Spinal cord (tissue), 4 donors: ENCODE results near the gene SEC61A1. TPM values are rescaled to one million over a fixed set of nuclear protein-coding genes. Genes with fewer than 3 reads are reported as not detected.

ENCODE experiments used
- polyA plus RNA-seq, 2 donors: library from polyadenylated mRNA; unstranded; fragments of 120-200 nt; gene quantifications; one replicate each; pipeline ENCODE4 v1.2.1, GENCODE V29; 2013; ENCODE audit not compliant: insufficient read length in 2 of 2
- small RNA-seq: library from RNA; depleted of rRNA; stranded (forward); fragments of <200 nt; gene quantifications from one replicate; pipeline ENCODE3, GENCODE V24; 2014; ENCODE audit warnings: low replicate concordance
- total RNA-seq, 2 donors: library from RNA; depleted of rRNA in 1 of 2; stranded (reverse); fragments of 120-200 nt in 1 of 2; fragments of >200 nt in 1 of 2; gene quantifications; one replicate each; pipeline versions ENCODE4 v1.2.3 to v1.2.4, GENCODE V29; 2013 to 2014

SEC61A1 gene
- total and polyA plus RNA-seq, 4 donors: 119 to 177 (median 150) TPM

Small RNA genes within 50 kb of the gene (small RNA-seq; reads per million reads assigned to genes)
- 0.22 reads per million, percentile 11 among the genes with 10 or more reads in this experiment for gene RNU2-37P

Other genes with a start within 250 kb of the SEC61A1 start
- gene MGLL, start 229.9 kb upstream of the SEC61A1 start, total RNA-seq: 10 to 100 TPM; 25.5 to 34.0 TPM
- 10 to 100 TPM; 41.9 to 48.6 TPM for gene MGLL, start 229.9 kb upstream of the SEC61A1 start, polyA plus RNA-seq
- gene KBTBD12, start 137.2 kb upstream of the SEC61A1 start, total RNA-seq: 1 to 10 TPM in 1 of 2 donors, under 1 TPM in 1; 0.94 to 1.8 TPM
- 1 to 10 TPM; 1.1 to 1.3 TPM for gene KBTBD12, start 137.2 kb upstream of the SEC61A1 start, polyA plus RNA-seq
- gene RUVBL1, start 71.4 kb downstream of the SEC61A1 start, total RNA-seq: 10 to 100 TPM; 37.0 to 58.6 TPM
- gene RUVBL1, start 71.4 kb downstream of the SEC61A1 start, polyA plus RNA-seq: 10 to 100 TPM; 47.0 to 48.6 TPM
- 1 to 10 TPM; 6.4 to 7.8 TPM for gene EEFSEC, start 101.0 kb downstream of the SEC61A1 start, total RNA-seq
- 10 to 100 TPM; 28.8 to 29.1 TPM for gene EEFSEC, start 101.0 kb downstream of the SEC61A1 start, polyA plus RNA-seq